GM18868 (cell line): ENCODE data around the gene MRPL4.
"Not testable (repeated sequence)": the region's sequence is repeated elsewhere in the genome, so short reads cannot be mapped to it uniquely, and the experiment has no call there.

ENCODE experiments used
- ATAC-seq: cut with Tn5 transposase; IDR thresholded peaks from one replicate; pipeline ENCODE4 v1.9.1; 2021; ENCODE audit warnings: mild to moderate bottlenecking, moderate library complexity; ENCODE audit not compliant: unreplicated experiment

The MRPL4 gene

DNA sequence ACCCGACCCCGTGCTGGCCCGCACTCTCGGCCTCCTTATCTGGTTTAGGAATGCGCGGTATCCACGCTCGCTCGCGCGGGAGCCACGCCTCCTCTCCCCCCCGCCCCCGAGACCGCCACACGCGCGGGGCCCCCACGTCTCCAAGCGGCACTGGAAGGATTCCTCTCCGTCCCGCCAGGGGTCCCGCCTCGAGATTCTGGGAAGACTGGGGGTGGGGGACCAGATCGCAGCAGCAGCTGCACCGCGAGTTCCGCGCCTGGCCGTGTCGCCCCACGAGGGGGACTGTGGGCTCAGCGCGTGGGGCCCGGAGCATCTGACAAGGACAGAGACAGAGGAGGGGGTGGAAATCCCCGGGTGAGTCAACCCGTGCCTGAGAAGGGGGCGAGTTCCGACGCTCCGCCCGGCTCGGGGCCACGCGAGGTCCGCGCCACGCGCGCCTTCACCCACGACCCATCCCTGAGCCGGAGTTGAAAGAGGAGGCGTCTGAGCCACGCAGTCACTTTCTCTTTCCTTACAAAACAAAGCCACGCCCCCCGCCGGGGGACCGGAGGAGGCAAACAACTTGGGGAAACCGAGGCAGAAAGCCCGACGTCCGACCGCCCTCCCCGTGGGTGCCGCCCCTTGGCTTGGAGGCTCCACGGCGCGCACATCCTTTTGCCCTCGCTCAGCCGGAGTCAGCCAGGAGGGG is 21.7 kb upstream of the MRPL4 start:
- no peak for ATAC-seq

GRCh38 chr19:10230861-10231611 is 21.0 kb upstream of the MRPL4 start, which contains the start of gene S1PR2:
TSS of gene S1PR2 (minus strand) at chr19:10231331. CDS start at chr19:10224905, 6,426 bp downstream.
- ATAC-seq, result no peak

DNA sequence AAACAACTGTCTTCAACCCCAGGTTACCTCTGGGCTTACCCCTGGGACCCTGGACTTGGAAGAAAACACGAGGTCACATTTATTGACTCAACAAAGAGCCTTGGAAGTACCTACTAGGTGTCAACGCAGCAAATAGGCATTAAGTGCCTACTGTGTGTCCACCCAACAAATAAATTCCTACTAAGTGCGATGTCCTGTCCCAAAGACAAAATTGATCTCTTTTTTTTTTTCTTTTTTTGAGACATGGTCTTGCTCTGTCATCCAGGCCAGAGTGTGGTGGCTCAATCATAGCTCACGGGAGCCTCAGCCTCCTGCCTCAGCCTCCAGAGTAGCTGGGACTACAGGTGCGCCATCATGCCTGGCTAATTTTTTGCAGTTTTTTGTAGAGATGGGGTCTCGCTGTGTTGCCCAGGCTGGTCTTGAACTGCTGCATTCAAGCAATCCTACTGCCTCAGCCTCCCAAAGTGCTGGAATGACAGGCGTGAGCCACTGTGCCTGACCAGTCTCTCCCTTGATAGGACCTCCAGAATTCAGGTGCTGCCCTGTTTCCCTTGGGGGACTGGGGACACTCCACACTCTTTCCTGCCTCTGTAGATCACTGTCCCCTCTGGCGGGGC is 20.3 kb upstream of the MRPL4 start:
- ATAC-seq, result no peak

DNA sequence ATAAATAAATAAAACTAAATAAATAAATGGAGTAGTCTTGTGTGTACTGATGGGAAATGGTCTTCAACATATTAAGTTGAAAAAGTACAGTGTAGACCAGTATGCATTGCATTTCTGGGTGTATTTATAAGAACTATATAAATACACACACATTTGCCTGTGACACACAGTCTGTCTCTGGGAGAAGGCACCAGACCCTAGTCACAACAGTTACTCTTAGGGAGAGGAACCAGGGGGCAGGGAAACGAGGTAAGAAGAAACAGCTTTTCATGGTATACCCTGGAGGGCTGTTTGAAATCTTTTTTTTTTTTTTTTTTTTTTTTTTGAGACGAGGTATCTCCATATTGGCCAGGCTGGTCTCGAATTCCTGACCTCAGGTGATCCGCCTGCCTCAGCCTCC is 18.1 kb upstream of the MRPL4 start:
- ATAC-seq, result no peak

DNA sequence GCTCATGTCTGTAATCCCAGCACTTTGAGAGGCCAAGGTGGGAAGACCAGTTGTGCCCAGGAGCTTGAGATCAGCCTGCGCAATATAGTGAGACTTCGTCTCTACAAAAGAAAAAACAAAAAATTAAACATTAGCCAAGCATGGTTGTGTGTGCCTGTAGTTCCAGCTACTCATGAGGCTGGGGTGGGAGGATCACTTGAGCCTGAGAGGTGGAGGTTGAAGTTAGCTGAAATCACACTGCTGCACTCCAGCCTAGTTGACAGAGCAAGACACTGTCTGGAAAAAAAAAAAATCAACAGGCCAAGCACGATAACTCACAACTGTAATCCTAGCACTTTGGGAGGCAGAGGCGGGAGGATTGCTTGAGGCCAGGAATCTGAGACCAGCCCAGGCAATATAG is 17.0 kb upstream of the MRPL4 start:
- no peak for ATAC-seq

DNA sequence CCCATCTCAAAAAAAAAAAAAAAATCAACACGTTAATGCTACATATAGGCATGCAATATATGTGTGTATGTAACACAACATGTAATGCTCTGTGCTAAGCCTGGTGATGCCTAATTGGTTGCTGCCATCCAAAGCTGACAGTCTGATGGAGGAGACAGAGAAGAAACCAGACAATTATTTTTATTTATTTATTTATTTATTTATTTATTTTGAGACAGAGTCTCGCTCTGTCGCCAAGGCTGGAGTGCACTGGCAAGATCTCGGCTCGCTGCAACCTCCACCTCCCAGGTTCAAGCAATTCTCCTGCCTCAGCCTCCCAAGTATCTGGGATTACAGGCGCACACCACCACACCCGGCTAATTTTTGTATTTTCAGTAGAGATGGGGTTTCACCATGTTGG is 16.6 kb upstream of the MRPL4 start:
- not testable (repeated sequence) for ATAC-seq

- ATAC-seq, result no peak
Observed at GRCh38 chr19:10237702-10238101, 14.3 kb upstream of the MRPL4 start.

DNA sequence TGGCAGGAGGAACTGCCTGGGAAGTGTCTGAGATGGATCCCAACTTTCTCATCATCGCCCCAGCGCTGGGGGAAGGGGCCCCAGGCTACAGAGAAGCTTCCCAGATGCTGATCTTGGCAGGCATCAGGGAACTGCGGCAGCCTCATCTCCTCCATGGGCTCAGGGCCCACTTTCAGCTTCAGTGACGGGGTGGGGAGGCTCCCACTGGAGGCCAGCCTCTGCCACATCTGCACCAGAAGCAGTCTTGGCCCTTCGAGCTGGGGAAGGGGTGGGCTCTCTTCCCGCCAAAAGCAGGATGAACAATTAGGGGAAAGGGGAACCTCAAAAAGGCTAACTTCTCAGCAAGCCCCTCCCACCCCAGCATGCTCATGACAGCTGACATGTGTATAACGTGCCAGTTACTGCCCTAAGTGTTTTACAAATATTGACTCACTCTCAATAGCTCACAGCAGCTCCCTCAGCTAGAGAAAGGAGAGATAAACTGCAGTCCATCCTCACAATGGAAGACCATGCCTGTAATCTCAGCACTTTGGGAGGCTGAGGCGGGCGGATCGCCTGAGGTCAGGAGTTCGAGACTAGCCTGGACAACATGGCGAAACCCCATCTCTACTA is 13.7 kb upstream of the MRPL4 start:
- no peak for ATAC-seq

DNA sequence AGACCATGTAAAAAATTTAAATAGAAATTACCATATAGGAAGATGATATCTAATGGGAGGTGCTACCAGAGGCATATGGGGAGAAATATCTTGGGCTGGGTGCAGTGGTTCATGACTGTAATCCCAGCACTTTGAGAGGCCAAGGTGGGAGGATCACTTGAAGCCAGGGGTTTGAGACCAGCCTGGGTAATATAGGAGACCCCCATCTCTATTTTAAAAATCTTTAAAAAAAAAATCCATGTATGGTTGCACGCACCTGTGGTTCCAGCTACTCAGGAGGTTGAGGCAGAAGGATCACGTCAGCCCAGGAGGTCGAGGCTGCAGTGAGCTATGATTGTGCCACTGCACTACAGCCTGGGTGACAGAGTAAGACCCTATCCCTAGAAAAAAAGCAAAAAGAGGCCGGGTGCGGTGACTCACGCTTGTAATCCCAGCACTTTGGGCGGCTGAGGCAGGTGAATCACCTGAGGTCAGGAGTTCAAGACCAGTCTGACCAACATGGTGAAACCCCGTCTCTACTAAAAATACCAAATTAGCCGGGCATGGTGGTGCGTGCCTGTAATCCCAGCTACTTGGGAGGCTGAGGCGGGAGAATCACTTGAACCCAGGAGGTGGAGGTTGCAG is 10.1 kb upstream of the MRPL4 start:
- not testable (repeated sequence) for ATAC-seq

DNA sequence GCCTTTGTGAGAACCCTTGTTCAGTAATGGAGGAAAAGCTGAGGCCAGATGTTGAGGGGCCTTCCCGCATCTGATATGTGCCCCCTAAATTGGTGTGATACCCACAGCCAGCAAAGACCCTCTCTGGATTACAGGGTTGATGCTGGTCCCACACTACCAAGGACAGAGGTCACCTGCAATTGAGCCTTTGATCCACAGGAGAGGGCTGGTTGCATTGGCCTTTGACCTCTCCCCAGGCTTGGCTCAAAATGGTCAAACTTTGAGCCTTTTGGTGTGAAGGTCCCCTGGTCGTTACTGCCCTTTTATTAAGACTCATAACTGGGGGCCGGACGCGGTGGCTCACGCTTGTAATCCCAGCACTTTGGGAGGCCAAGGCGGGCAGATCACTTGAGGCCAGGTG is 8.4 kb upstream of the MRPL4 start:
- ATAC-seq, result no peak

GRCh38 chr19:10245189-10245939 is 6.7 kb upstream of the MRPL4 start:
- ATAC-seq, result no peak

GRCh38 chr19:10246511-10246910 is 5.5 kb upstream of the MRPL4 start:
- no peak for ATAC-seq

DNA sequence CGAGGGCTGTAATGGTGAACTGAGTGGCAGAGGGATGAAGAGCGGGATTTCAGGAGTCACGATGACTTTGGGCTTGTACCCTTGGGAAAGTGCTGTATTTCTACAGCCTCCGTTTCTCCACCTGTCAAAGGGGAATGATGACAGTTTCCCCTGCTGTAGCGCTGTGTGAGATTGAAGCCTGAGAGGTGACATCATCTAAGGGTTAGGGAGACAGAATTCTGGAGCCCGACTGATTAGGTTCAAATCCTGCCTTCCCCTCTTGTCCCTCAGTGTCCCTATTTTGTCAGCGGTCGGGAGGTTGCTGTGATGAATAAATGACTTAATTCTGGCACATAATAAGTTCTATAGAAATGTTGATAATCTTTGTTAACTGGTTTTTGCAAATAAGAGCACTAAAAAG is 693 bp downstream of the MRPL4 start:
- ATAC-seq, result no peak

GRCh38 chr19:10254244-10254643 is 2.2 kb downstream of the MRPL4 start:
- no peak for ATAC-seq

- no peak for ATAC-seq
Observed at GRCh38 chr19:10255358-10255757, 3.3 kb downstream of the MRPL4 start.

DNA sequence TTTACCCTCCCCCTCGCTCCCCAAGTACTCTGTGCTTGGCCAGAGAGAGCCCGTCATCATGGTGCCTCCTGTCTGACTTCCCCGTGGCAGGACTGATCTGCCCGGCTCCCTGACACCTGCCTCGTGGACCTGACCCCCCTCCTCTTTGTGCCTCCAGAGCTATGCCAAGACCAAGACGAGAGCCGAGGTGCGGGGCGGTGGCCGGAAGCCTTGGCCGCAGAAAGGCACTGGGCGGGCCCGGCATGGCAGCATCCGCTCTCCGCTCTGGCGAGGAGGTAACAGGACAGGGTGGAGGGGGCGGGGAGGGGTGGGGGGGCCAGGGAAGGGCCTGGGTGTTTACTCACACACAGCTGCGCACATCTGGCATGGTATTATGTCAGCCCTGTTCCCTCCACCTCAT is 4.5 kb downstream of the MRPL4 start:
- no peak for ATAC-seq

GRCh38 chr19:10256970-10257615 is 5.1 kb downstream of the MRPL4 start:
- no peak for ATAC-seq

GRCh38 chr19:10258080-10258710 is 6.2 kb downstream of the MRPL4 start:
- ATAC-seq, result no peak

DNA sequence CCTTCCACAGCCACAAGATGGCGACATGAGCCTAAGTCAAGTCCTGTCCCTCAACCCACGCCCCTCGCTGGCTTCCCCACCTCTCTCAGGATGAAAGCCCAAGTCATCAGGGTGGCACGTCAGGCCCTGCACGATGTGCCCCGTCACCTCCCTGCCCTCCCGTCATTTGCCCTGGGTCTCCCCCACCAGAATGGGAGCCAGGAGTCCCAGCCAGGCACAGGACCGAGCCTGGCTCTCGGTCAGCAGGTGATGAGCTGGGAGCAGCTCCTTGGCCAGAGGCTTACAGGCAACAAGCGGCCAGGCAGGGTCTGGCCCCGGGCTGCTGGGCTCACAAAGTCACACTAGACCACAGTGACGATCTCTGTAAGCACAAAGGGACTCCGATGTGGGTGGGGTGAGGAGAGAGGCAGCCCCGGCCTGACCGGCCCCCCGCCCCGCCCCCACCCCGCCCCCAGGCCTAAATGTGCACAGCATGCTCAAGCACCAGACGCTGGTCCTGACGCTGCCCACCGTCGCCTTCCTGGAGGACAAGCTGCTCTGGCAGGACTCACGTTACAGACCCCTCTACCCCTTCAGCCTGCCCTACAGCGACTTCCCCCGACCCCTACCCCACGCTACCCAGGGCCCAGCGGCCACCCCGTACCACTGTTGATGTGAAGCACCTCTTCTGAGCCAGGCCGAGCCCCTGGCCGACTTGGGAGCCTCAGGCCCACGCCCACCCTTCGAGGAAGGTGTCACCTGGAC is 7.3 kb downstream of the MRPL4 start:
- no peak for ATAC-seq
